Measurements from ENCODE around the gene GPR132. TPM values are rescaled to one million over a fixed set of nuclear protein-coding genes. Genes with fewer than 3 reads are reported as not detected.

The GPR132 gene
- total and polyA plus RNA-seq, 2 of the 8 experiments (the other 6 are each of a cell fraction or from before 2014, with no cell fraction given), result 0.11 TPM; not detected in 1

DNA sequence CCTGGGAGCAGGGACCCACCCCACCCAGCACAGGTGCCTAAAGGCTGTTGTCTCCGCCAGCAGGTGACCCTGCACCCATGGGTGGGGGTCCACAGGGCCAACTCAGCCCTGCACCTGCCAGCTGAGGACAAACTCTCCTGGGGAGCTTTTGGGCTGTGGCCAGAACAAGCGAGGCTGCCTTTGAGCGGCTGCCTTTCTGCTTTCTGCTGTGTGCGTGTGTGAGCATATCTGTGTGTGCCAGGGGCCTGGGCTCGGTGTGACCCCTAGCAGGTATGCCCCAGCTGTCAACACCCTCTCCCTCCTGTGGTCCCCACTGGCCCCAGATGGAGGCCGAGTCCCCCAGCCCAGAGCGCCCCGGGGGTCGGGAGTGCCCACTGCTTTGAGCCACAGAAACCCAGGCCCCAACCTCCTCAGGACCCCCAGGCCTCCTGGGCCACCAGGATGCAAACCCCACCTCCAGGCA is 25.9 kb upstream of the GPR132 start (continued):
- TF ChIP-seq NANOG (IDR thresholded peaks at IDR 0.05; ENCODE audit: insufficient read depth, low read depth, low read length, poor library complexity, severe bottlenecking) (no peak), MAFK (IDR thresholded peaks at IDR 0.05; ENCODE audit: low read depth, low read length) (no peak), POU5F1 (IDR thresholded peaks at IDR 0.05; ENCODE audit: low read depth, low read length) (no peak)

Measured in H1 (cell line).